GM20000 (cell line): Measurements from ENCODE around the gene SESTD1.

Source experiments
- DNase-seq: peaks from one replicate; pipeline ENCODE4 v3.0.0; 2012; ENCODE audit warnings: low spot score
- TF ChIP-seq, protein P1 (sequence below): IDR thresholded peaks from 2 replicates; pipeline ENCODE4 v1.5.1; 2012; ENCODE audit warnings: mild to moderate bottlenecking, control low read depth; ENCODE audit errors: extremely low read depth, missing control alignments

SESTD1 gene

DNA sequence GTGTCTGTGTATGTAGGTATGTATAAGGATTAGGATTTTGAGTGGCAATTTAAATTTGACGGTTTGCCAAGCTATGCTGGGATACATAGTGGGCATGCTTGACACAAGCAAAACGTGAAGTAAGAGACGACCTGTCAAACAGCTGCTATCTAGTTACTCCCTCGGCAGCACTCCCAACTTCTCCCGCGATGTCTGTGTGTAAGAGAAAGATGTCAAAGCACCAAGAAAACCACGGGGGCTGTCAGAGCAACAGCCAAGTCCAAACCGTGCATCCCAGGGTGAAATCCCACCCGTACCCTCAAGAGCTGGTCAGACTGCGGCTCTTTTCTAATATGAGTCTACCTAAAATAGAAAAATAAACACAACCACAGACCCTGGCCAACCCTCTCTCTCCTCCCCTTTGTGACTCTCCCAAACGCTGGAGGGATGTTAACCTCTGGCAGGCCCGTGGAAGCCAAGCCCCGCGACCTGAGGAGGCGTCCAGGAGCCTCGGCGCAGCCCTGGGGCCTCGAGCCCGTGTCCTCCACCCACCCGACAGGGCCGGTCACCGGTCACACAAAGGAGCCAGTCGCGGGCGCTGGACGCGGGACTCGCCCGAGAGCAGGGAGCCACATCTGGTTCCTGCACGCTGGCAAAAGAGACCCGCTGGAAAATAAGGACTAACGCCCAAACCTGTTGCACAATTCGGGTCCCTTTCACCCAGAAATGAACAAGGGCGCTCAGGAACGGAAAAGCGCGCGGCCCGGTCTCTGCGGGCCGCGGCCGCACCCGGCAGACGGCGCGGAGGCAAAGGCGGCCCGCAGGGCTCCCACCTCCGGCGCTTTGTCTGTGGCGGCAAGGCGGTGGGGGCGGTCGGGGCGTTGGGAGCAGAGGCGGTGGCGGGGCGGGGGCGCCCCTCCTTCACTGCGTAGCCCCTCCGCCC lies 925 bp downstream of the SESTD1 start:
- peak; percentile 59 for DNase-seq
- TF ChIP-seq, protein P1, sequence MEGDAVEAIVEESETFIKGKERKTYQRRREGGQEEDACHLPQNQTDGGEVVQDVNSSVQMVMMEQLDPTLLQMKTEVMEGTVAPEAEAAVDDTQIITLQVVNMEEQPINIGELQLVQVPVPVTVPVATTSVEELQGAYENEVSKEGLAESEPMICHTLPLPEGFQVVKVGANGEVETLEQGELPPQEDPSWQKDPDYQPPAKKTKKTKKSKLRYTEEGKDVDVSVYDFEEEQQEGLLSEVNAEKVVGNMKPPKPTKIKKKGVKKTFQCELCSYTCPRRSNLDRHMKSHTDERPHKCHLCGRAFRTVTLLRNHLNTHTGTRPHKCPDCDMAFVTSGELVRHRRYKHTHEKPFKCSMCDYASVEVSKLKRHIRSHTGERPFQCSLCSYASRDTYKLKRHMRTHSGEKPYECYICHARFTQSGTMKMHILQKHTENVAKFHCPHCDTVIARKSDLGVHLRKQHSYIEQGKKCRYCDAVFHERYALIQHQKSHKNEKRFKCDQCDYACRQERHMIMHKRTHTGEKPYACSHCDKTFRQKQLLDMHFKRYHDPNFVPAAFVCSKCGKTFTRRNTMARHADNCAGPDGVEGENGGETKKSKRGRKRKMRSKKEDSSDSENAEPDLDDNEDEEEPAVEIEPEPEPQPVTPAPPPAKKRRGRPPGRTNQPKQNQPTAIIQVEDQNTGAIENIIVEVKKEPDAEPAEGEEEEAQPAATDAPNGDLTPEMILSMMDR: no peak

DNA sequence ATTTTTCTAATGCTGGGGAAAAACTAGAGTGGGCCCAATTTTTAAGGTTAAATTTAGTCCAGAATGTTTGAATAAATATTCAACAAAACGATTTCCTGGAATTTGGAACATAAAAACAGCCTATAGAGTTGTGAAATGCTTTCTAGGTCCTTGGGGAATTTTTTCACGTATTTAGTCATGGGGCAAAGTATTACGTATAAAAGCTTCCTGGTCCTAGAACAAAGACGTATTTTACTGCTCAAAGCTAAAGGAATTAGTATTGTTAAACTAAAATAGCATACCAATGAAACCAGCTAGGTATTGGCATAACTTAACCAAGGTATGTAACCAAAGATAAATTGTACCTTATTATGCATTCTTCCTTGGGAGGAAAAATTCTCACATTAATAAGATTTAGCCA lies 1.6 kb downstream of the SESTD1 start:
- TF ChIP-seq, protein P1: no peak
- DNase-seq: no peak

DNA sequence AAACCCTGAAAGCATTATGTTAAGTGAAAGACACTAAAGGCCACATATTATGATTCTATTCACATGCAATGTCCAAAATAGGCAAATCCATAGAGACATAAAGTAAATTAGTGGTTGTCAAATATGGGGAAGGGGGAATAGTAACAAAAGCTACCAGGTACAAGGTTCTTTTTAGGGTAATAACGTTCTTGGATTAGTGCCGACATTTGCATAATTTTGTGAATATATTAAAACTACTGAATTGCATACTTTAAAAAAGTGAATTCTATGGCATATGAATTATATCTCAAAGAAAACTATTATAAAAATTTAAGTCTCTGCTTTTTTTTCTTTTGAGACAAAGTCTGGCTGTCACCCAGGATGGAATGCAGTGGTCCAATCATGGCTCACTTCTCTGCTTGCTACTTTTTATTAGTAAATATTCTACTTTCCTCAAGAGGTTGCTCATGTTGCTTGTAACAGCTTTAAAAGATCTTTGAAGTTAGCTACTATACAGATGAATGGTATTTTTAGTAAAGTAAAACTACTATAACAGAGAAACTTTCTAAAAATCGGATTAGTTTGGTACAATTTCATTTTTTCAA lies 2.5 kb downstream of the SESTD1 start:
- DNase-seq: no peak
- TF ChIP-seq, protein P1: no peak

DNA sequence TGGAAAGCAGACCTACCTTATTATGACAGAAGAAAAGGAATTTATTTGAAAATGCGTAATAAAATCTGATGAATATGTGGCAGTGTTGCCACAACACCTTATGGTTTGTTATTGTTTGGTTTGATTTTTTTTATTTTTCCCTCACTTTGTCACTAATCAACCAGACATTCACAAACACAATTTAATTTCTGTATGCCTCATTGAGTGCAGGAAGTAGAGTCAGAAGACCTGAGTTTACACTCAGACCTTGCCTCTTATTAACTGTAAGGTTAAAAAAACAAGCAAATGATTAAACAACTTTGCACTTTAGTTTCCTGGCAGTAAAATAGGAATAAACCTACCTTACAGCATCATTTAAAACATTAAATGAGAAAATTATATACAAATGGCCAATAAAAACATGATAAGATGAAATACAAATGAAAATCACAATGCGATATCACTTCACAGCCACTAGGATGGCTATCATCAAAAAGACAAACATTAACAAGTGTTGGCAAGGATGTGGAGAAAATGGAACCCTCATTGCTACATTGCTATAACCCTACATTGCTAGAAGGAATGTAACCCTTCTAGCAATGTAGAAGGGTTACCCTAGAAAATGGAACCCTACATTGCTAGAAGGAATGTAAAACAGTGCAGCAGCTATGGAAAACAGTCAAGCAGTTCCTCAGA lies 3.3 kb downstream of the SESTD1 start:
- no peak for DNase-seq
- TF ChIP-seq, protein P1: no peak

DNA sequence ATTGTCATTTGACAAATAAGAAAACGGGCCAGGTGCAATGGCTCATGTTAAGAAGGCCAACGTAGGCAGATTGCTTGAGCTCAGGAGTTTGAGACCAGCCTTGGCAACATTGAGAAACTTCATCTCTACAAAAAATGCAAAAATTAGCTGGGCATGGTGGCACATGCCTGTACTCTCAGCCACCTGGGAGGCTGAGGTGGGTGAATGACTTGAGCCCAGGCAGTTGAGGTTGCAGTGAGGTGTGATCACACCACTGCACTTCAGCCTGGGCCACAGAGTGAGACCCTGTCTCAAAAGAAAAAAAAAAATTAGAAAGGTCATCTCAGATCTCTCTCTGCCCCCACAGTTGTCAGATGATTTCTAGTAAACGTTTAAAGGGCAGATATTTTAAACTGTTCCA lies 4.4 kb downstream of the SESTD1 start:
- TF ChIP-seq, protein P1: no peak
- DNase-seq: no peak

DNA sequence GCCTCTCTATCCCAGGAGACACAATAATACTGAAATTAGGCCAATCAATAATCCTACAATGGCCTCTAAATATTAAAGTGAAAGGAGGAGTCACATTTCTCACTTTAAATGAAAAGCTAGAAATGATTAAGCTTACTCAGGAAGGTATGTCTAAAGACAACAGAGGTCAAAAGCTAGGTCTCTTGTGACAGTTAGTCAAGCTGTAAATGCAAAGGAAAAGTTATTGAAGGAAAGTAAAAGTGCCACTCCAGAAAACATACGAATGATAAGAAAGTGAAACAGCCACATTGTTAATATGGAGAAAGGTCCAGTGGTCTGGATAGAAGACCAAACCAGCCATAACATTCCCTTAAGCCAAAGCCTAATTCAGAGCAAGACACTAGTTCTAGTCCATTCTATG lies 9.5 kb downstream of the SESTD1 start:
- TF ChIP-seq, protein P1: no peak
- no peak for DNase-seq

DNA sequence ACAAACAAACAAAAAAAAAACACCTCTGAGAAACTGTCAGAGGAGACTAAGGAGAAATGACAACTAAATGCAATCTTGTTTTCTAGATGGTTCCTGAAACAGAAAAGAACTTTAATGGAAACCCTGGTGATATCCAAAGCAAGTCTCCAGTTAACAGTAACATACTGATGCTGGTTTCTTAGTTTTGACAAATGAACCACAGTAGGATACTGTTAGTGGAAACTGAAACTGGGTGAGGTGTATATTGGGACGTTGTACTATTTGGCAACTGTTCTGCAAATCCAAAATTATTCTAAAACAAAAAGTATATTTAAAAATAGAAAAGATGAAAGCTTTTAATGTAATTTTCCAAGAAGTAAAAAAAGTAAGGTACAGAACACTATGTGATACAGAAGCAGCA lies 11.4 kb downstream of the SESTD1 start:
- TF ChIP-seq, protein P1: no peak
- no peak for DNase-seq
